Stimulated activated CD4-positive, alpha-beta T cell treated with anti-CD3 and anti-CD28 coated beads, Interleukin-4, amount 100 ng/mL, for 24 hours (primary cell): ENCODE data around the gene TOX3.

ENCODE experiments used
- DNase-seq: peaks from one replicate; pipeline ENCODE4 v3.0.0-alpha.2; 2020

The TOX3 gene

GRCh38 chr16:52489894-52490293 lies 57.0 kb downstream of the TOX3 start:
- DNase-seq: no peak

GRCh38 chr16:52488837-52489289 lies 58.1 kb downstream of the TOX3 start:
- no peak for DNase-seq

GRCh38 chr16:52487849-52488457 lies 59.0 kb downstream of the TOX3 start:
- no peak for DNase-seq

- DNase-seq: no peak
Observed at GRCh38 chr16:52480237-52480636, 66.7 kb downstream of the TOX3 start.

- no peak for DNase-seq
Observed at GRCh38 chr16:52476111-52476510, 70.8 kb downstream of the TOX3 start.

- no peak for DNase-seq
Observed at GRCh38 chr16:52474679-52475078, 72.3 kb downstream of the TOX3 start.

- DNase-seq: no peak
Observed at GRCh38 chr16:52473096-52473495, 73.8 kb downstream of the TOX3 start.

GRCh38 chr16:52471650-52472370 lies 75.1 kb downstream of the TOX3 start:
- DNase-seq: no peak

- DNase-seq: no peak
Observed at GRCh38 chr16:52470585-52470984, 76.4 kb downstream of the TOX3 start.

GRCh38 chr16:52469775-52470174 lies 77.2 kb downstream of the TOX3 start:
- no peak for DNase-seq

- DNase-seq: no peak
Observed at GRCh38 chr16:52469091-52469490, 77.9 kb downstream of the TOX3 start.

- no peak for DNase-seq
Observed at GRCh38 chr16:52467753-52468152, 79.2 kb downstream of the TOX3 start.

- no peak for DNase-seq
Observed at GRCh38 chr16:52466994-52467393, 79.9 kb downstream of the TOX3 start.

GRCh38 chr16:52465711-52466267 lies 81.2 kb downstream of the TOX3 start:
- no peak for DNase-seq

- no peak for DNase-seq
Observed at GRCh38 chr16:52463904-52464303, 83.0 kb downstream of the TOX3 start.

GRCh38 chr16:52462816-52463215 lies 84.1 kb downstream of the TOX3 start:
- no peak for DNase-seq

- no peak for DNase-seq
Observed at GRCh38 chr16:52460639-52461178, 86.2 kb downstream of the TOX3 start.

- no peak for DNase-seq
Observed at GRCh38 chr16:52456368-52456767, 90.6 kb downstream of the TOX3 start.

GRCh38 chr16:52455549-52456277 lies 91.2 kb downstream of the TOX3 start:
- no peak for DNase-seq

GRCh38 chr16:52453644-52454043 lies 93.3 kb downstream of the TOX3 start:
- no peak for DNase-seq

GRCh38 chr16:52451971-52452421 lies 94.9 kb downstream of the TOX3 start:
- no peak for DNase-seq

GRCh38 chr16:52450916-52451315 lies 96.0 kb downstream of the TOX3 start:
- no peak for DNase-seq

- DNase-seq: no peak
Observed at GRCh38 chr16:52450241-52450640, 96.7 kb downstream of the TOX3 start.
